H9 (cell line): Measurements from ENCODE around the gene RACGAP1. TPM values are rescaled to one million over a fixed set of nuclear protein-coding genes. Genes with fewer than 3 reads are reported as not detected.

ENCODE experiments used
- DNase-seq: peaks from one replicate; pipeline ENCODE4 v3.0.0-alpha.2; 2017
- H2AFZ ChIP-seq: one replicate; pipeline ENCODE4 v1.6.1; 2013; ENCODE audit warnings: mild to moderate bottlenecking, low read length, control low read depth, moderate library complexity
- H2AK5ac ChIP-seq: 2 replicates; pipeline ENCODE4 v1.6.1; 2013; ENCODE audit warnings: low read length, control low read depth, mixed read lengths; ENCODE audit not compliant: insufficient read length
- H2BK120ac ChIP-seq: one replicate; pipeline ENCODE4 v1.6.1; 2013; ENCODE audit warnings: low read depth, mild to moderate bottlenecking, low read length, control low read depth, inconsistent platforms; ENCODE audit not compliant: poor library complexity, severe bottlenecking
- H2BK12ac ChIP-seq: 2 replicates; pipeline ENCODE4 v1.6.1; 2013; ENCODE audit warnings: low read length, control low read depth, mixed read lengths, low read depth; ENCODE audit not compliant: insufficient read length
- H2BK15ac ChIP-seq: 2 replicates; pipeline ENCODE4 v1.6.1; 2013; ENCODE audit warnings: low read depth, low read length, control low read depth
- H2BK20ac ChIP-seq: one replicate; pipeline ENCODE4 v1.6.1; 2013; ENCODE audit warnings: low read depth, mild to moderate bottlenecking, low read length, control low read depth, inconsistent platforms; ENCODE audit not compliant: poor library complexity, severe bottlenecking
- H2BK5ac ChIP-seq: 2 replicates; pipeline ENCODE4 v1.6.1; 2013; ENCODE audit warnings: low read length, control low read depth, mixed read lengths; ENCODE audit not compliant: insufficient read length
- H3K14ac ChIP-seq: 2 replicates; pipeline ENCODE4 v1.6.1; 2013; ENCODE audit warnings: low read length, control low read depth; ENCODE audit not compliant: insufficient read depth
- H3K18ac ChIP-seq: 2 replicates; pipeline ENCODE4 v1.6.1; 2013; ENCODE audit warnings: low read depth, mild to moderate bottlenecking, mixed read lengths, low read length, control low read depth; ENCODE audit not compliant: insufficient read length
- H3K23ac ChIP-seq: 2 replicates; pipeline ENCODE4 v1.6.1; 2013; ENCODE audit warnings: low read length, control low read depth, mixed read lengths, low read depth; ENCODE audit not compliant: insufficient read length
- H3K23me2 ChIP-seq: 2 replicates; pipeline ENCODE4 v1.6.1; 2013; ENCODE audit warnings: low read depth, mild to moderate bottlenecking, mixed read lengths, low read length, control low read depth; ENCODE audit not compliant: insufficient read length, poor library complexity, severe bottlenecking
- H3K27ac ChIP-seq: 2 replicates; pipeline ENCODE4 v1.5.1; 2013; ENCODE audit warnings: low read length, control low read depth, mixed read lengths, low read depth; ENCODE audit not compliant: insufficient read length
- H3K27me3 ChIP-seq: 2 replicates; pipeline ENCODE4 v1.6.1; 2013; ENCODE audit warnings: low read length, control low read depth, inconsistent platforms; ENCODE audit not compliant: insufficient read depth
- H3K4ac ChIP-seq: 2 replicates; pipeline ENCODE4 v1.6.1; 2013; ENCODE audit warnings: low read depth, mild to moderate bottlenecking, control low read depth, inconsistent platforms, low read length, moderate library complexity
- H3K4me1 ChIP-seq: 2 replicates; pipeline ENCODE4 v1.6.1; 2013; ENCODE audit warnings: low read length, control low read depth, inconsistent platforms; ENCODE audit not compliant: insufficient read depth
- H3K4me2 ChIP-seq: 2 replicates; pipeline ENCODE4 v1.6.1; 2013; ENCODE audit warnings: low read length, control low read depth, mixed read lengths; ENCODE audit not compliant: insufficient read length, insufficient read depth
- H3K56ac ChIP-seq: 2 replicates; pipeline ENCODE4 v1.6.1; 2013; ENCODE audit warnings: low read depth, mild to moderate bottlenecking, mixed read lengths, low read length, control low read depth; ENCODE audit not compliant: insufficient read length
- H3K79me1 ChIP-seq: 2 replicates; pipeline ENCODE4 v1.6.1; 2013; ENCODE audit warnings: low read depth, mild to moderate bottlenecking, moderate library complexity, low read length, control low read depth, inconsistent platforms; ENCODE audit not compliant: insufficient read depth, poor library complexity, severe bottlenecking
- H3K79me2 ChIP-seq: 2 replicates; pipeline ENCODE4 v1.6.1; 2013; ENCODE audit warnings: low read length, control low read depth, inconsistent platforms; ENCODE audit not compliant: insufficient read depth
- H3K9ac ChIP-seq: 2 replicates; pipeline ENCODE4 v1.6.1; 2013; ENCODE audit warnings: low read length, control low read depth, mixed read lengths; ENCODE audit not compliant: insufficient read length; ENCODE audit errors: extremely low read depth
- H3K9me3 ChIP-seq: one replicate; pipeline ENCODE4 v1.6.1; 2013; ENCODE audit warnings: low read depth, low read length, inconsistent platforms; ENCODE audit not compliant: control insufficient read depth
- H3T11ph ChIP-seq: one replicate; pipeline ENCODE4 v1.6.1; 2013; ENCODE audit warnings: mild to moderate bottlenecking, low read length, control low read depth, inconsistent platforms
- H4K20me1 ChIP-seq: one replicate; pipeline ENCODE4 v1.6.1; 2013; ENCODE audit not compliant: control insufficient read depth, insufficient read length, insufficient read depth
- H4K5ac ChIP-seq: 2 replicates; pipeline ENCODE4 v1.6.1; 2013; ENCODE audit warnings: low read depth, mild to moderate bottlenecking, mixed read lengths, low read length, control low read depth; ENCODE audit not compliant: insufficient read length
- H4K8ac ChIP-seq: replicated peaks from 2 replicates; pipeline ENCODE4 v1.6.1; 2013; ENCODE audit warnings: low read length, control low read depth, mixed read lengths, low read depth; ENCODE audit not compliant: insufficient read length
- H4K91ac ChIP-seq: 2 replicates; pipeline ENCODE4 v1.6.1; 2013; ENCODE audit warnings: low read depth, mild to moderate bottlenecking, moderate library complexity, mixed read lengths, low read length, control low read depth; ENCODE audit not compliant: insufficient read length
- H3K27ac Mint-ChIP-seq, 3 experiments: 2 replicates in 2 of 3; 3 replicates in 1 of 3; pipeline ENCODE4 v1.8.0; 2020 to 2021; ENCODE audit warnings: mixed read lengths in 3 of 3, mild to moderate bottlenecking in 1 of 3, moderate library complexity in 1 of 3
- H3K27me3 Mint-ChIP-seq: 2 replicates; pipeline ENCODE4 v1.8.0; 2021; ENCODE audit warnings: low read depth, mild to moderate bottlenecking, moderate library complexity, mixed read lengths
- H3K36me3 Mint-ChIP-seq, 3 experiments: 2 replicates in 2 of 3; 3 replicates in 1 of 3; pipeline ENCODE4 v1.8.0; 2020 to 2021; ENCODE audit warnings: low read depth in 3 of 3, mixed read lengths in 3 of 3; ENCODE audit not compliant: insufficient read depth in 1 of 3
- H3K4me1 Mint-ChIP-seq, 2 experiments: 2 replicates each; pipeline ENCODE4 v1.8.0; 2020; ENCODE audit warnings: mixed read lengths in 2 of 2
- H3K4me3 Mint-ChIP-seq, 2 experiments: 2 replicates in 1 of 2; 3 replicates in 1 of 2; pipeline ENCODE4 v1.8.0; 2020 to 2021; ENCODE audit warnings: mild to moderate bottlenecking in 2 of 2, mixed read lengths in 2 of 2, moderate library complexity in 1 of 2
- H3K9me3 Mint-ChIP-seq, 2 experiments: 2 replicates in 1 of 2; 3 replicates in 1 of 2; pipeline ENCODE4 v1.8.0; 2020; ENCODE audit warnings: mild to moderate bottlenecking in 2 of 2, mixed read lengths in 2 of 2, moderate library complexity in 1 of 2
- CTCF ChIP-seq: fragments of 200-600 bp; sonication (generic); conservative IDR thresholded peaks from 3 replicates; pipeline ENCODE4 v1.8.0; 2021; ENCODE audit warnings: antibody characterized with exemption, mild to moderate bottlenecking
- WGBS: extraction: QIAGEN DNeasy Blood & Tissue Kit; methylation state at CpG from one replicate; pipeline ENCODE4 v1.1.7; 2013; ENCODE audit warnings: missing lambda C conversion rate, low lambda C conversion rate, mixed read lengths; ENCODE audit not compliant: insufficient read length; ENCODE audit errors: extremely low coverage; 5-methylcytosine and 5-hydroxymethylcytosine counted together
- total RNA-seq: library from RNA; stranded (reverse); gene quantifications from 2 replicates; pipeline ENCODE4 v1.2.1, GENCODE V29; 2021

The RACGAP1 gene
- total RNA-seq, 1 experiment from 2014 or later, result 64.8 TPM

DNA sequence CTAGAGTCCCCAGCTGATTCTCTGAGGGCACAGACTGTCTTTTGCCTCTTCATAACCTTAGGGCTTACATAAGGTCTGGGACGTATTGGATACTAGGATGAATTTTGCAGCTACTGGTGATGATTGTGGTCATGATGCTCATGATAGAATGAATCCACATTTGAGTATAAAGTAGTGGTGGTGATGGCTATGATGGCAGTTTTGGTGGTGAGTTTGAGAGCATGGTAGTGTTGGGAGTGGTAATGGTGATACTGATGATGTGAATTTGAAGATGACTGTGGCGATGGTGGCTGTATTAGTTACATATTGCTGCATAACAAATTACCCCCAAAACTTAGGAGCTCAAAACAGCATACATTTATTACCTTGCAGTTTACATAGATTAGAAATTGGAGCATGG, 18.0 kb upstream of the RACGAP1 start:
- no peak overlapping the region for H2AFZ ChIP-seq
- H3K56ac ChIP-seq, result no peak overlapping the region
- no peak overlapping the region for H3K4ac ChIP-seq
- no peaks in the 10 kb centered on the region for H3K4me1 ChIP-seq
- H3K18ac ChIP-seq, result no peak overlapping the region
- no peaks in the 10 kb centered on the region for H3K79me2 ChIP-seq
- WGBS, result no CpG with 5 or more reads among the region's 2 CpGs
- no peaks in the 10 kb centered on the region; the same call in 1 of the 2 replicates for H3K27me3 ChIP-seq
- Mint-ChIP-seq H3K4me1 (peaks cover 11 to 15% of the 10 kb centered on the region in 2 experiments), H3K4me3 (no peak overlapping the region), H3K27ac (no peak overlapping the region), H3K27me3 (peaks cover 80% of the 10 kb centered on the region), H3K9me3 (no peaks in the 10 kb centered on the region), H3K36me3 (no peaks in the 10 kb centered on the region)
- H3T11ph ChIP-seq, result no peak overlapping the region
- H4K91ac ChIP-seq, result no peak overlapping the region
- no peak overlapping the region for H2BK20ac ChIP-seq
- no peak overlapping the region for H3K14ac ChIP-seq
- no peak overlapping the region for H3K27ac ChIP-seq
- no peaks in the 10 kb centered on the region for H3K23me2 ChIP-seq
- no peaks in the 10 kb centered on the region for H3K79me1 ChIP-seq
- no peak for TF ChIP-seq CTCF
- H2BK15ac ChIP-seq, result no peak overlapping the region
- no peak overlapping the region for H3K9ac ChIP-seq
- H2BK5ac ChIP-seq, result no peak overlapping the region
- no peak for DNase-seq
- H4K20me1 ChIP-seq, result no peaks in the 10 kb centered on the region
- H3K4me2 ChIP-seq, result no peak overlapping the region
- H4K5ac ChIP-seq, result no peak overlapping the region
- H3K9me3 ChIP-seq, result no peaks in the 10 kb centered on the region
- H2BK12ac ChIP-seq, result no peak overlapping the region
- H2BK120ac ChIP-seq, result no peak overlapping the region
- H4K8ac ChIP-seq, result no peak overlapping the region
- no peak overlapping the region for H3K23ac ChIP-seq
- H2AK5ac ChIP-seq, result no peak overlapping the region
